HCEC 1CT (cell line): ENCODE measurements around the gene CD274.
"Not testable (repeated sequence)": the region's sequence is repeated elsewhere in the genome, so short reads cannot be mapped to it uniquely, and the experiment has no call there.

Source experiments
- DNase-seq: peaks from one replicate; pipeline ENCODE4 v3.0.0-alpha.2; 2017

The CD274 gene

DNA sequence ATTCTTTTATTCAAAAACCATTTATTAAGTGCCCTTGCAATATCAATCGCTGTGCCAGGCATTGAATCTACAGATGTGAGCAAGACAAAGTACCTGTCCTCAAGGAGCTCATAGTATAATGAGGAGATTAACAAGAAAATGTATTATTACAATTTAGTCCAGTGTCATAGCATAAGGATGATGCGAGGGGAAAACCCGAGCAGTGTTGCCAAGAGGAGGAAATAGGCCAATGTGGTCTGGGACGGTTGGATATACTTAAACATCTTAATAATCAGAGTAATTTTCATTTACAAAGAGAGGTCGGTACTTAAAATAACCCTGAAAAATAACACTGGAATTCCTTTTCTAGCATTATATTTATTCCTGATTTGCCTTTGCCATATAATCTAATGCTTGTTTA, 18.5 kb downstream of the CD274 start:
- no peak for DNase-seq

DNA sequence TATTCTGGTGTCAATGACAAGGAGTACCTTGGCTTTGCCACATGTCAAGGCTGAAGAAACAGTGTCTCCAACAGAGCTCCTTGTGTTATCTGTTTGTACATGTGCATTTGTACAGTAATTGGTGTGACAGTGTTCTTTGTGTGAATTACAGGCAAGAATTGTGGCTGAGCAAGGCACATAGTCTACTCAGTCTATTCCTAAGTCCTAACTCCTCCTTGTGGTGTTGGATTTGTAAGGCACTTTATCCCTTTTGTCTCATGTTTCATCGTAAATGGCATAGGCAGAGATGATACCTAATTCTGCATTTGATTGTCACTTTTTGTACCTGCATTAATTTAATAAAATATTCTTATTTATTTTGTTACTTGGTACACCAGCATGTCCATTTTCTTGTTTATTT, 19.8 kb downstream of the CD274 start:
- DNase-seq: no peak

DNA sequence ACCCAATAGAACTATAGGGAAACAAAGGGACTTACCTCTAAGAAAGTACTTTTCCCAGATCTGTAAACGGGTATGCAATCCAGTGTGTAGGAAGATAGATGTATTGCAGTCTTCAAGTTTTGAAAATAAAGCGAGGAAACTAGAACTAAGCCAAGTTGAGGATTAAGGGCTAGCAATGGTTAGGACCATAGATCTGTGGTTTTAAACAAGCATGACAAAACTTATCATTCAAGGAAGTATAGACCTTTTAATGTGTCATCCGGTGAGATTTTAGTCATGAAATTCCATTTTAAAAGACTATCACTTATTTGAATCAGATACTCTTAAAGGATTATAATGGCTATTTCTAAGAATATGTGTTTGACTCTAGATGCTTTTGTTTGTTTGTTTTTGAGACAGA, 20.5 kb downstream of the CD274 start:
- DNase-seq: no peak

DNA sequence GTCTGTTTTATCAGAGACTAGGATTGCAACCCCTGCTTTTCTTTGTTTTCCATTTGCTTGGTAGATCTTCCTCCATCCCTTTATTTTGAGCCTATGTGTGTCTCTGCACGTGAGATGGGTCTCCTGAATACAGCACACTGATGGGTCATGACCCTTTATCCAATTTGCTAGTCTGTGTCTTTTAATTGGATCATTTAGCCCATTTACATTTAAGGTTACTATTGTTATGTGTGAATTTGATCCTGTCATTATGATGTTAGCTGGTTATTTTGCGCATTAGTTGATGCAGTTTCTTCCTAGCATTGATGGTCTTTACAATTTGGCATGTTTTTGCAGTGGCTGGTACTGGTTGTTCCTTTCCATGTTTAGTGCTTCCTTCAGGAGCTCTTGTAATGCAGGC, 25.3 kb downstream of the CD274 start:
- not testable (repeated sequence) for DNase-seq

DNA sequence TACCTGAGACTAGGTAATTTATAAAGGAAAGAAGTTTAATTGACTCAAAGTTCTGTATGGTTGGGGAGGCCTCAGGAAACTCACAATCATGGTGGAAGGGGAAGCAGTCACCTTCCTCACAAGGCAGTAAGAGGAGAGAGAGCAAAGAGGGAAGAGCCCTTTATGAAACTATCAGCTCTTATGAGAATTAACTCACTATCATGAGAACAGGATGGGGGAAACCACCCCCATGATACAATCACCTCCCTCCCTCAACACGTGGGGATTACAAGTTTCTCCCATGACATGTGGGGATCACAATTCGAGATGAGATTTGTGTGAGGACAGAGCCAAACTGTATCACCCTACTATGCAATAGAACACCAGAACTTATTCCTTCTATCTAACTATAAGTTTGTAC, 27.9 kb downstream of the CD274 start:
- DNase-seq: no peak

DNA sequence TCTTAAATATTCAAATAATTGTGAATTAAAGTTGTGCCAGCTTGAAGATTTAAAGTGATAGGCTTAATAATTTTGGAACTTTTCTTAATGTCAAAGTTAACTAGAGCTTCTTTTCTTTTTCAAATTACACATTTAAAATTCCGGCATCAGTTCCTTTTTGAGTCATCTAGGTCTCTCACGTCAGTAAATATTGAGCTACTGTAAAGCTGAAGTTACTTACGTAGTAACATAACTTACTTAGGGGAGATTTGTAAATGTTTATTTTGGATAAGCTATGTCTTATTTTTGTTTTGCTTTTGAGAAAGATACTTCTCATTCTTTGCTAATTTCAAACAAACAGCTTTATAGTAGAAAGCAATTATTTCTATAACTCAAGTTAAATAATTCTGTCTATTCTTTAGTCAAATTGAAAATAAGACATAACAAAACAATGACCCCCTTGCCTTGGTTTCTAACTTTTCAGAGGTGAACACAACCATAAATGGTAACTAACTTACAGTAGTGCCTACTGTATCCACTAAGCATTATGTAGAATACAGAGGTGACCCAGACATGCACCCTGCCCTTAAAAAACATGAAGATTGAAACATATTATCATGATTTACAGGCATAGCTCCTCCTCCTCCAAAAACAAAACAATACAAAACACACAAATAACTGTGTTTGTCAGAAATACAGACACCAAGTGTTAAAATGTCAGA, 29.8 kb downstream of the CD274 start:
- DNase-seq: no peak

DNA sequence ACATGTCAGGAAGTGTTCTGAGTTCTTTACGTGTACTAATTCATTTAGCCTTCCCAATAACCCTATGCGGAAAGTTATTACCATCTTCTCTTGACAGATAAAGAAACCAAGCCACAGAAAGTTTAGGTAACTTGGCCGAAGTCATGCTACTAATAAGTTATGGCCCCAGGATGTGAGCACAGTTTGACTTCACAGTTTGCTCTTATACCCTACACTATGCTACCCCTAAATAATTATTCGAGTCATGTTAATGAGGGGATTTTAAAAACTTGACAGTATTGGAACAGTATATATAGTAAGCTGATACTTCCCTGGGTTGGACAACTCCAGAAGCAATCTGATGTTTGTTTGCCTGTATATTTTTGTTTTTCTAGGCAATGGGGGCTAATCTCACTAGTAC, 30.6 kb downstream of the CD274 start:
- no peak for DNase-seq

DNA sequence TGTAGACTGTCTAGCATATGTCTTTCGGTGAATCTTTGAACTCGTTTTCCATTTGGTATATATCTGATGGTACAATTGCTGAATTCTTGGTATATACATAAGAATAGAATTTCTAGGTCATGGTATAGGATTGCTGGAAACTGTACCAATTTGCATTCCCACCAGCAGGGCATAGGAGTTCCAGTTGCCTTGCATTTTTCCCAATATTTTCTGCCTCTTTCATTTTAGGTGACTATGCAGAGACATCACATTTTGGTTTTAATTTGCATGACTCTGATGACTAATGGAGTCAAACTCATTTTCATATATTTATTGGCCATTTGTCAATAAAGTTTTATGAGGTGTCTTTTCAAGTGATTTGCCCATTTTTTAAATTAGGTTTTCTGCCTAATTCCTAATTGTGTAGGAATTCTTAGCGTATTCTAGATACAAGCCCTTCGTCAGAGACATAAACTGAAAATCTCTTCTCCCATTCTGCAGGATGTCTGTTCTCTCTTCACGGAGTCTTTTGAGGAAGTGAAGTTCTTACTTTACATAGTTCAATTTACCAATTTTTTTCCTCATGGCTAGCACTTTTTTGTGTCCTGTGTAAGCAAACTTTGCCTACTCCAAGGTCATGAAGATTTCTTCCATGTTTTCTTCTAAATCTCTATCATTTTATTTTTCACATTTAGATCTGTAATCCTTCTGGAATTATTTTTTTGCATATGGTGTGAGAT, 31.1 kb downstream of the CD274 start:
- DNase-seq: peak; percentile 18

DNA sequence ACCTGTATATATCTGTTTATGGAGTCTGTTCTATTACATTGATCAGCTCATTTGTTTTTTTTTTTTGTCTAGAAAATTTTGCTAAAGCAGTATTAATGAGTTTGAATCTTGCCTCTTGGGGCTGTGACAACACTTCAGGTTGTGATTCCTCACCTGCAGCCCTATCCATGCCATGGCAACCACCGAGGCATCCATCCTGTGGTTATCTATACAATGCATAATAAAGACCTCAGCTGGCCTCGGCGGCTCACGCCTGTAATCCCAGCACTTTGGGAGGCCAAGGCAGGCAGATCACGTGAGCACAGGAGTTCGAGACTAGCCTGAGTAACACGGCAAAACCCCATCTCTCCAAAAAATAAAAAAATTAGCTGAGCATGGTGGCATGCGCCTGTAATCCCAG, 31.9 kb downstream of the CD274 start:
- no peak for DNase-seq

DNA sequence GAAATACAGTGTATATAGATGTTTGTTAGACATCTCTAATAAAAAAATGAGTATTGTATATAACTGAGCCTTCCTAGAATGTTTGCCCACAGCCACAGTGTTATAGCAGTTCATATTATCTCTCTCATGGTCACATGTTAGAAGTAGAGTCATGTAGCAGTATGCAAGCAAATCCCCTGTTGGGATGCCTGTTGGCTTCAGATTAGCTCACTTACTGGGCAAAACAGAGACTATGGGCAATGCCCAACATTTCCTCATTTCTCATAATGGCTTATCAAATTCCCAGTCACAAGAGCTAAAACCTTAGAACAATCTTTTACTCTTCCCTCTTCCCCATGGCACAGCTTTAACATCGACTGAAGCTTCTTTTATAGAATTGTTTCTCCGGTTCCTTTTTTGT, 33.0 kb downstream of the CD274 start:
- no peak for DNase-seq

DNA sequence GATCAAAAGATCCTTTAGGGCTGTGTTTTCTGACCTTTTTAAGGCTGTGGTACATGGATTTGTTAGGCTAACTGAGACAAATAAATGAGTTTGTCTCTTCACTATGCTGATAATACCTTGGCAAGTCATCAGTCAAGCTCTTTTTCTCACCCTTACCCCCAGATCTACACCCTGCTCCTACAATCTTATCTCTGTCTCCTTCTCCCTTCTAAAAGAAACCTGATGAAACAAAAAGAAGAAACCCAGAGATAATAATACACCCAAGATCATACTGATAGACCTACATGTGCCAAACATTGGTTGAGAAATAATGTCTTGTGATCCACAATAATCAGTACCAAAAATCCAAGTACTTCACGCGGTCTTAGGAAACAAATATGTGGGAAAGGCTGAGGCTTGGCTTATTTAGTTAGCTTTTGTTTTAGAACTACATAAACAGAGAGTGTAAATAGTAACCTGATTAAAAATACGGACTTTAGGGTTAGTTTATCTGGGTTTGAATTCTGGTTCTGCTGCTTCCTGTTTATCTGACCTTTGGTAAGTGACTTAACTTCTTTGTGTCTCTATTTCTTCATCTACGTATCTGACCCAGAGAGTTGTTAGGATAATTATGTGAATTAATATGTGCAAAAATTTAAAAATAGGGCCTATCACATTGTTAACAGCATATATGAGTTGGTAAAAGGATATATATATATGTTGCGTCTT, 35.2 kb downstream of the CD274 start:
- DNase-seq: no peak

DNA sequence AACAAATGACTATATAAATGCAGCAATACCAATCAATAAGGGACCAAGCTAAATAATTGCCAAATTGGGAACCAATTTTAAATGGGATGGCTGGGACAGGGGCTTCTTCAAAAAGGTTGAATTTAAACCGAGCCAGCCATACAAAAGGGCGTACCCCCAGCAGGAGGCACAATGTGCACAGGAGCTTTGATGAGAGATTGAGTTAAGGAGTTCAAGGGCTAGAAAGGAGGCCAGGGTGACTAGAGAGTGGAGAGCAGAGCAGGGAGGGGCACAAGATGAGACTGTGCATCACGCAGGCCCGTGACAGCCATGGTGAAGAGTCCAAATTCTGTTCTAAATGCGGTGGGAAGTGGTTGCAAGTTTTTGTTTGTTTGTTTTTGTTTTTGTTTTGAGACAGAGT, 36.6 kb downstream of the CD274 start:
- no peak for DNase-seq

DNA sequence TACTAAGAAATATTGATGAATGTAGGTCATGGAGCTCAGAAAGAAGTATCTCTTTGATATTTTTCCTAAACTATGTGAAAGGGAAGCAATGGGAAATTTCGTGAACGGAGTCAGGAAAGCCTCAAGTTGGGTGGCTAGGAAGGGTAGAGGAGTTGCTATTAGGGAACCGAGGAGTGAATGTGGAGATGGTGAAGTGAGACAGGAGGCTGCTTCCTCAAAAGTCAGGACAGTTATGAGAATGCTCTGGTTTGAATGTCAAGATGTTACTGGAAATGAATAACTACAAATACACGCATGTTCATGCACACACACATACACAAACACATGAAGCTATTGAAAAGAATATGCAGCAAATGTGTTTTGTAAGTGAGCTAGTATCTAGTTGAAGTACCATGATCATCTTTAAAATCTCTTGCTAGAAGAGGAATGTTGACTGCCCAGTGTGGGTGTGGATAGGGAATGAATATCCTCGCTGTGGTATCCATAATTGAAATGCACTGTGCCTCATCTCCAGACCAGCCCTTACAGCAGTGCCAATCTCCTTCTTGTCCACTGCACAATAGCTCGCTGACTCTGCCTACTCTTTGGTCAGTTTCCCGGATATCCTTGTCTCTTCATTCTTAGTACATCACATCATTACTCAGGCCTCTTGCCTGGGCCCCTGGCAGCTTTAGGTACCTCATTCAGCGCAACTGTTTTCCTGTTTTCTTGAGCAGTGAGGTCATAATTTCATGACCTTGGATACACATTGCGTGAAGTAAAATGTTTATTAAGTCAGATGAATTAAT, 38.1 kb downstream of the CD274 start:
- no peak for DNase-seq

DNA sequence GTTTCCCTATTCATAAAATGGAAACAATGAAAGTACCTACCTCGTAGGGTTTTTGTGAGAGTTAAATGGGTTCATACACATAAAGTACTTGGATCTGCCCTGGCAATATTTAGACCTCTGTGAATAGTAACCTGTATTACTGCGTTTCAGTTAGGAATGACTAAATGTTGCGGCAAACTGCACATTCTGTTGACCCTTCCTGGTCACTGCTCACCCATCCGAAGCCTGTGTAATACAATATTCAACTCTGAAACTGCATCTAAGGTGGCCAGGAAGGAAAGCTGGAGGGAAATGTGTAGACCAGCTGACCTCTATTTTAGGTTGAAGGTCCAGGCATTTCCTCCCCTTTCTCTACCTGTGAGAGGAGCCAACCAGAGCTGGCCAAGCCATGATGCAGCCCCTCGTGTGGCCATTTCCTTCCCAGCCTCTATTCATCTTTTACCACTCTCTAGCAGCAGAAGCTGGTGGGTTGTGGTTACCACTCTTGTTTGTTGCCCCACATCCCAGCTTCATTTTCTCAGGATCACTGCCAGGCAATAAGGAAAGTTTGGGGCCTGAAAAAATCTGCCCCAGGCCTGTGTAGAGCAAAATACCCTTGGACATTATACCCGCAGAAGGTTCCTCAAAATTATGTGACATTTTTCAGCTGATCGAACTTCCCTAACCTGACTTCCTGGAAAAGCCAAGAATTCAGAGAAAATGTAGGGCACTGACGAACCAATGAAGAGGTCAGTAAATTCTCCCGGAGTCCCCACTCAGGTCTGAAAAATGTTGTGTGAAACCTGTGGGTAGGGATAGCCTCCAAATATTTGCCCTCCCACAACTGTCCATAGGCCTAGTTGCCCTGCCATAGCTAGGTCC, 39.5 kb downstream of the CD274 start:
- DNase-seq: no peak

DNA sequence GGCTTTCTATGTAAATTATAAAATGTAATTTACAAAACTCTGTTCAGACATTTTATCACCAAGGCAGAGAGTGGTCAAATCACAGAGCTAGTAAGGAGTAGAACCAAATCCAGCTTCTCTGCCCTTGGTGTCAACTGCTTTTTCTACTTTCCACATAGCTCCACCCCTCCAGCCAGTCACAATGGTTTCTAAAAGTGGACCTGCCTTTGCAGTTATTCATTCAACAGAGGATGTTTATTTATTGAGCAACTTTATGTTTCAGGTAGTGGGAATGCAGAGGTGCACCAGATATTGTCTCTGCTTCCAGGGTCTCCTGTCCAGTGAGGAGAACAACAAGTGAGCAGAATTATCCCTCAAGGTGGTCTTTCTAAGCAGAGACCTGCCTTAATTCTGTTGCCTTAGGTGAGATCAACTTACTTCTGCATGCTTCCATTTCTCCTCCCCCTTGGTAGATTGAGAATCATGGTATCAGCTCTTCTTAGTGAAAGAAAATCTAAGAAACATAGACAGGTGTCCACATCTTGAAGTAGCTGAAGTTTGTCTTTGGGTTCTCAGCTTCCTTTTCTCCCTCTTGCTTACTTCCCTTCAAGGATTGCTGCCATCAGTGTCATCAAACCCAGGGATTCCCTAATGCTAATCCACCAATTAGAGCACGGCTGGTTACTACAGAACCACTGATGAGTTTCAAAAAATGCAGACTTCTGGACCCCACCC, 42.8 kb downstream of the CD274 start:
- no peak for DNase-seq

DNA sequence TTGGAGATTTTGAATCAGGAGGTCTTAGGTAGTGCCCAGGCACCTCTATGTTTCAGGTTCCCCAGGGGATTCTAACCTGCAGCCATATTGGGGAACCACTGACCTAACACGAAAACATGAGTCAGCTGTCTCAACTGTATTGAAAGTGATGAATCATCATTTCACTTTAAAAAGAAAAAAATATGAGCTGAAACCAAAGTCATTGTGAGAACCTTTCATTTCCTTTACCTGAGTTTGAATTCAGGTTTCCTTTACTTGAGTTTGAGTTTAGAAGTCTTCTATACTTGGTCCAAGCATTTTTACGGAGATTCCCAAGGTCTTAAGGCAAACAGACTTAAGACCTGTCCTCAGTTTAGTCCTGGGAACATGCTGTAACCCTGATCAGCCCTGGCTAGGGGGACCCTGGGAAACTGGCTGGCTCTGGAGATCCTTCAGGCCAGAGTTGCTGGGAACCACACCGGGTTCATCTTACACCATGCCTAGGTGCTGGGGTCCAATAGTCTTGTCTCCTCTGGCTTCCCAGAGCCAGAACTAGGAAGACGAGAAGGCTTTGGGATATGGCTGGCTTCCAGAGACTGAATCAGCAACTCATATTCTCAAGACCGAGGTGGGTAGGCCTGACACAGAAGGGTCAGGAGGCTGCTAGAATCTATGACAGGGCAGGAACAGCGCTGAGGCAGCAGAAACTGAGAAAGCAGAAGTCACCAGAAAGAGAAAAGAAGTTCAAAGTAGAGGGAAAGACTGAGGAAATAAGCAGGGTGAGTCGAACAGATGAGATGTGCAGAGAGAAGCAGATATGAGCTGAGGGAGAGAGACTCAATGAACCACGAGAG, 43.6 kb downstream of the CD274 start:
- DNase-seq: peak; percentile 93

DNA sequence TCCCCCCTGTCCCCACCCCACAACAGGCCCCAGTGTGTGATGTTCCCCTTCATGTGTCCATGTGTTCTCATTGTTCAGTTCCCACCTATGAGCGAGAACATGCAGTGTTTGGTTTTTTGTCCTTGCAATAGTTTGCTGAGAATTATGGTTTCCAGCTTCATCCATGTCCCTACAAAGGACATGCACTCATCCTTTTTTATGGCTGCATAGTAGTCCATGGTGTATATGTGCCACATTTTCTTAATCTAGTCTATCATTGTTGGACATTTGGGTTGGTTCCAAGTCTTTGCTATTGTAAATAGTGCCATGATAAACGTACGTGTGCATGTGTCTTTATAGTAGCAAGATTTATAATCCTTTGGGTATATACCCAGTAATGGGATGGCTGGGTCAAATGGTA, 44.4 kb downstream of the CD274 start:
- DNase-seq: not testable (repeated sequence)

DNA sequence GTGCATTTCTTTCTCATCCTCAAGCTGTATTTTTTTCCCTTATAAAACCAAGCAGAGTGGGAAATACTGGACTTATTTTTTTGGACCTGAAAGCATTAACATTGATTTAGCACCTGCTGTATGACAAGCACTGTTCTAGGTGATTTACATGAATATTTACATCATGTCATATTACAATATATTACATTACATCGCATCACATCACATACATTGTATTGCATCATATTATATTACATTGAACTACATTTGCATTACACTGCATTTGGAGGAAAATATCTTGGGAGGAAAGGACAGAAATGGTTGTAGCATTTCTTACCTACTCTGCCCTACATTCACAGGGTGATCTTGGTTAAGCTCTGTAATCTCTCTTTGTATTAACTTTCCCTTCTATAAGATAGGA, 48.8 kb downstream of the CD274 start:
- DNase-seq: no peak

DNA sequence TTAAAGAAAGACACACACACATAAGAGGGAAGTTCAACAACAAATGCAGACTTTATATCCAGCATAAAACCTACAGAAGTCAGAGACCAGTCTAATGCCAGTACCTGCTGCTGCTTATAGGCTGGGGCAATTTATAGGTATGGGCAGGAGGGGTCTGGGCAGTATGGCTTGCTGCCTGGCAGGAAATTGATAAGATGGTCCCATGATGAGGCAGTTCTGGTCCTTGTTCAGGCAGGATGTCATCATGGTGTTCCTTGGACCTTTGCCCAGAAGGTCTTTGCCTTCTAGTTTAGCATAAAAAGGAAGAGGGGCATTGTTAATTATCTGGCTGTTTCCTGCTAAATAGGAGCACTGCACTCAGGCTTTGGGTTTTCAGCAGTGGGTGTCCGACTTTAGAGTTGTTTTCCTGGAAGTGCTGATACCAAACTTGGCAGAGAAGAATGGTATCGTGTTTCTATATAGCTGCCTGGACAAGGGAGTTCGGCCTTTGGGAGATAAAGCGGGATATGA, 49.6 kb downstream of the CD274 start:
- peak; percentile 20 for DNase-seq

DNA sequence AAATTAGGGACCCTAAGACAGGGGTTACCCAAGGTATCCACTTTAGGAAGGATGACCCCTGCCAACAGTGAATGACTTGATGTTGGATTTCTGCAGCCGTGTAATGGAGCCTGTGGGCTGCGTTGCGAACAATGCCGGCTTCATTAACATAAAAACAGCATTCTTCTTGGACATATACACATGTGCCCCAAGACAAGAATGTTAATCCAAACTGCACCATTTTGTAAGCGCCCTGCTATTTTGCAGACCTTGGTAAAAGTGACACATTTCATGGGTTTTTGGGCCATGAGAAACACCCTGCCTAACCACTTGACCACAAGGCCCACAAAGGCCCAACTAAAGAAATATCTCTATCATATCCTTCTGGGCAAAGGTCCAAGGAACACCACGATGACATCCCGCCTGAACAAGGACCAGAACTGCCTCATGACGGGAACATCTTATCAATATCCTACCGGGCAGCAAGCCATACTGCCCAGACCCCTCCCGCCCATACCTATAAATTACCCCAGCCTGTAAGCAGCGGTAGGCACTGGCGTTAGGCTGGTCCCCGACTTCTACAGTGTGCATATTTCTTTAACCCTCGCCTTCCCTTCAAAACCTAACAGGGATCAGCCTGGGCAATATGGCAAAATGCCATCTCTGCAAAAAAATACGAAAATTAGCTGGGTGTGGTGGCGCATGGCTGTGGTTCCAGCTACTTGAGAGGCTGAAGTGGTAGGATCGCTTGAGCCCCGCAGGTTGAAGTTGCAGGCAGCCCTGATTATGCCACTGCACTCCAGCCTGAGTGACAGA, 50.3 kb downstream of the CD274 start:
- no peak for DNase-seq
